GM18868 (cell line): ENCODE results near the gene PNMA8A.

Experiments
- ATAC-seq: cut with Tn5 transposase; IDR thresholded peaks from one replicate; pipeline ENCODE4 v1.9.1; 2021; ENCODE audit warnings: mild to moderate bottlenecking, moderate library complexity; ENCODE audit not compliant: unreplicated experiment

Gene PNMA8A

GRCh38 chr19:46492841-46493235 lies 21.5 kb upstream of the PNMA8A start:
- no peak for ATAC-seq

DNA sequence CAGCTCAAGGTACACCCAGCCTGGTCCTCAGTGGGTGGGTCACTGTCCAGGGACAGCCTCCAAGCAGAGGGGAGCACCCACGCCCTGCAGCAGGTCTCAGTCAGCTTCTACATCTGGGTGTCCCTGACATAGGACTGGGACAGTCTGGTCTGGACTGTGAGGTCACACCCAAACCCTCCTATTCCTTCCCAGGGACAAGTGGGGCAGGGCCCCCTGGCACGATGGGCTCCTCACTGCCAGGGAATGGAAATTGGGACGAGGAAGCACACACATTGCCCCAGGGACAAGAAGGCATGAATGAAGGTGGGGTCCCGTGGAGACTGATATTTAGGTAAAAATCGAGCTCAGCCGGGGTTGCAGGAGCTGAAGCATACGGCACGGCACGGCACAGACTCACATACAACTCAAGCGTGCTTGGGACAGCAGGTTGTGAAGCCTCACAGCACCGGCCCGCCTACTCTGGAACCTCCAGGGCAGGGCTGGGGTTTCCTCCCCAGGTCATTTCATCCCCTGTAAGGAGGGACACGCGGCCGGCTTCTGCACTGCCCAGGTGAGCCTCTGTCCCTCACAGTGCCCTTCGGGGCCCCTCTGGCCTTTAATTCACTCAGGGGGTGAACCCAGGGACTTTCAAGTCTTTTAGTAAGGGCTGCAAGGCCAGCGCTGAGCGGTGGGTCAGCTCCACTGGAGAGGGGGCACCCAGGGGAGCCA lies 20.8 kb upstream of the PNMA8A start:
- ATAC-seq = no peak

DNA sequence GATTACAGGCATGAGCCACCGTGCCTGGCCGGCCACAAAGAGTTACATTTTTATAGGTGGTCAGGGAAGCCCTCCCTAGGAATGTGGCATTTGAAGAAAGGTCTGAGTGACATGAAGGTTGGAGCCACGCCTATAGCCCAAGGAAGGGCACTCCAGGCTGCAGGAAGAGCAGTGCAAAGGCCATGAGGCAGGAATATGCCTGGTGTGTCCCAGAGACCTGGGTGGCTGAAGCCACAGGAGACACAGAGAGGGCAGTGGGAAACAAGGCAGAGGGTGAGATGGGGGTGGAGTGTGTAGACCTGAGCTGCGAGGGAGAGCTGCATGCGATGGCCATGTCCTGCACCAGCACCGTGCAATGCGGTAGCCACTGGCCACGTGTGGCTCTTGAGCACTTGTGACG lies 19.4 kb upstream of the PNMA8A start:
- no peak for ATAC-seq

- no peak for ATAC-seq
These were observed 18.3 kb upstream of the PNMA8A start for GRCh38 chr19:46489445-46490272.

DNA sequence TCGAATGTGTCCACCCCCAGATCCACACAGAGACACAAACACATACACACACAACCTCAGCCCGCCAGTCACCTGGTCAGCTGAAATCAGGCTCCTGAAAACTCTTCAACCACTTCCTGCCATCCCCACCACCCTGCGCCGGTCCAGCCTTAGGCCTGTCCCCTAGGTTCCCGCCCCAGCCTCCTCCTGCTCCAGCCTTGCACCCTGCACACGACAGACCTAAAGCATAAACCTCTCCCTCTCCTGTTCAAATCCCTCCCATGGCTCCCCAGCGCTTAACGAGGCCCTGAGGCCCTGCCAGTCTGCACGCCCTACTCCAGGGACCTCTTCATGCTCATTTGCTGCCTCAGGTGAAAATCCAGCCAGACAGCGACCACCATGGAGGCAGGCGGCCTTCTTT lies 17.2 kb upstream of the PNMA8A start:
- ATAC-seq = no peak

GRCh38 chr19:46487802-46488445 lies 16.6 kb upstream of the PNMA8A start:
- ATAC-seq = no peak

DNA sequence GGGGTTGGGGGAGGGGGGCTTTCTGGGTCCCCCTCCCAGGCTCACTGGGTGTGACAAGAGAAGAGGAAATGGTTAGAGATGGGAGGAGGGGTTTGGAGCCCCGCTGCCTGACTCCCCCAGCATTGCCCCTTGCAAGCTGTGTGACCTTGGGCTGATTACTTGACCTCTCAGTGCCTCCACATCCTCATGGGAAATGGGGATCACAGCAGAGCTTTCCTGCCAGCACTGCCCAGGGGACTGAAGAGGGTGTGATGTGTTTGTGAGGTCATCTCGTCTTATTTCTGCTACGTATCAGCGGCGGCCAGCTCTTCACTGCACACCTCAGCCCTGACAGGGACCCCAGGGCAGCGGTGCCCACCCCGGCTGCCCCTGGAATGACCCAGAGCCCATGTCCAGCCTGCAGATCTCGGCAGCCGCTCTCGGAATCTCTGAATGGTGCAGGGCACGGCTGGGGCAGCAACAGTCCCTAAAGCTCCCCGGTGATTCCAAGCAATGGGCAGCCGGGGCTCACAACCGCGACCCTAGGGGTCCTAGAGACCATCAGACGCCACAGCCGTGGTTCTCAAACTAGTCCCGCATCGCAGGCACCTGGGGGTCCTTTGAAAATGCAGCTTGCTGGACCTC lies 15.9 kb upstream of the PNMA8A start:
- ATAC-seq = no peak

DNA sequence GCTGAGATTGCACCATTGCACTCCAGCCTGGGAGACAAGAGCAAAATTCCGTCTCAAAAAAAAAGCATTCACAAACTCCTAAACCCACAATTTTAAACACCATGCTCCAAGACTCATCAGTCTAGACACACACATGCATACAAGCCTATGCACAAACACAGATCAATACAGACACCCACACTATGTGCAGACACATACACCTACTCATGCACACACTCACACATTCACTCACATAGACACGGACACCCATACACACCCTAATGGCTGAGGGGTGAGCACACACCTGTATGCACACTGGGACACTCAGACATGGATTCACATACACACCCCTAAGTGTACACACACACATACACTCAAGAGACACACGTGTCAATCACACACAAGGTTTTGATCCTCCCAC lies 15.0 kb upstream of the PNMA8A start:
- ATAC-seq = no peak

GRCh38 chr19:46484656-46485055 lies 13.3 kb upstream of the PNMA8A start:
- ATAC-seq = no peak

- no peak for ATAC-seq
These were observed 11.3 kb upstream of the PNMA8A start for GRCh38 chr19:46482631-46483030.

- ATAC-seq = no peak
These were observed 10.6 kb upstream of the PNMA8A start for GRCh38 chr19:46481947-46482346.

- no peak for ATAC-seq
These were observed 10.0 kb upstream of the PNMA8A start for GRCh38 chr19:46481223-46481848.

DNA sequence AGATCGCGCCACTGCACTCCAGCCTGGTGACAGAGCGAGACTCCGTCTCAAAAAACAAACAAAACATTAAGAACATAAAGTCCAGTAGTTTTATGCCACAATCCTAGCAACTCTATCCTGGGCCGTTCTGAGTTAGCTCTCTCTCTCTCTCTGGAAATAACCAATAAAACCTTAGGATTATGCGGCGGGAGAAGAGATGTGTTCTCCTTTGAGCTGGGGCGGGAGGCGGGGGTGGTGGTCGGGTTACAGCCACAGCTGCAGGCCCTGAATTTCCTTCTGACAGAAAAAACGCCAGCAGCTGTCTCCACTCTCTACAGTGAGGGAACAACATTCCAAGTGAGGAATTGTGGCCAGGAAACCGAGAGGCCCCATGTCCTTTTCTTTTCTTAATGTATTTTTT lies 9.1 kb upstream of the PNMA8A start:
- ATAC-seq = no peak

- no peak for ATAC-seq
These were observed 7.1 kb upstream of the PNMA8A start for GRCh38 chr19:46478356-46478986.

DNA sequence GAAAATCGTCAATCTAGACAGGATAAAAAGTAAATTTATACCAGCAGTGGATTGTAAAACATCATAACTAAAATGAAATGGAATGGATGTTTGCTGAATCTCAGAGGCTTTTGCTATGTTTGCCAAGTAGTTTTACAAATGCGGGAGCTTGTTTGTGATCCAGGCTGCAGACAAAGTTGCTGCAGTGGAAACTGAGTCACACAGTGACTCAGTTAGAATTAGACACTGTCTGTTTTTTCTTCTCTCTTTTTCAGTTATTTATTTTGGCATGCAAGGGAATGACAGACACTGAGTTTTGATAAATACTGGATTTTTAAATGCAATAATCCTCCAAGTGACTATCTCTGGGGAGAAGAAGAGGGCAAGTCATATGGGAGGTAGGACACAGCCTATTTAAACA lies 4.6 kb upstream of the PNMA8A start:
- ATAC-seq = no peak

DNA sequence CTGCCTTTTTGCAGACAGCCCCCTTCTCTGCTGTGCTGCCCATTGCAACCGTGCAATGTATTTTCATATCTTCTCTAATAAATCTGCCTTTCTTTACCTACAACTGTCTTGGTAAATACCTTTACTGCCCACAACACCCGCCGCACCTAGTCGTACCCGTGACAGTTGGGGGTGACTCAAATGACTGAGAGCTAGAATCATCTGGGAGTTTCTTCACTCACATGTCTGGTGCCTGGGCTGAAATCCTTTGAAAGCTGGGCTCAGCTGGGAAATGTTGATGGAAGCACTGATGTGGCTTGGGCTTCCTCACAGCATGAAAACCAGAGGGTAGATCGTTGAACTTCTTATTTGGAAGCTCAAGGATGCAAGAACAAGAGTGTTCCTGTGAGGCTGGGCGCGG lies 2.8 kb upstream of the PNMA8A start:
- ATAC-seq = no peak

GRCh38 chr19:46472592-46472991 lies 1.2 kb upstream of the PNMA8A start:
- no peak for ATAC-seq

GRCh38 chr19:46471811-46472543 lies 614 bp upstream of the PNMA8A start:
- no peak for ATAC-seq

GRCh38 chr19:46470376-46470775 lies 987 bp downstream of the PNMA8A start:
- no peak for ATAC-seq
